T follicular helper cell (primary cell): Measurements from ENCODE around the gene SLC16A12.

ENCODE experiments used
- DNase-seq: peaks from one replicate; pipeline ENCODE4 v3.0.0-alpha.2; 2020; ENCODE audit warnings: low read depth

Gene SLC16A12

DNA sequence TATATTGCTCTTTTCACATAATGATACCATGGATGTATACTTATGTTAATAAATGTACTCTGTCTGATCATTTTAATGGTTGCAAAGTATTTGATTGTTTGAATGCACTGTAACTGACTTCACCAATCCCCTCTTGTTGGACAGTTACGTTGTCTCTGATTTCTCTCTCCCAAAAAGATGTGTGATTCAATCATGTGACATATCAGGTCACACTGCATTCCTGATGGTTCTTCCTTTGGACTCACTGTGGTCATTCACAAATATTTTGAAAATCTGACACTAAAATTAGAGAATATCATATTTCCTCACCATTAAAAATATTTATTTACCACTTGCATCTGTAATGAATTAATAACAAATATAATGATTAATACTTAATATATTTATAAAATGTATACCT, 22.2 kb downstream of the SLC16A12 start:
- DNase-seq: no peak

DNA sequence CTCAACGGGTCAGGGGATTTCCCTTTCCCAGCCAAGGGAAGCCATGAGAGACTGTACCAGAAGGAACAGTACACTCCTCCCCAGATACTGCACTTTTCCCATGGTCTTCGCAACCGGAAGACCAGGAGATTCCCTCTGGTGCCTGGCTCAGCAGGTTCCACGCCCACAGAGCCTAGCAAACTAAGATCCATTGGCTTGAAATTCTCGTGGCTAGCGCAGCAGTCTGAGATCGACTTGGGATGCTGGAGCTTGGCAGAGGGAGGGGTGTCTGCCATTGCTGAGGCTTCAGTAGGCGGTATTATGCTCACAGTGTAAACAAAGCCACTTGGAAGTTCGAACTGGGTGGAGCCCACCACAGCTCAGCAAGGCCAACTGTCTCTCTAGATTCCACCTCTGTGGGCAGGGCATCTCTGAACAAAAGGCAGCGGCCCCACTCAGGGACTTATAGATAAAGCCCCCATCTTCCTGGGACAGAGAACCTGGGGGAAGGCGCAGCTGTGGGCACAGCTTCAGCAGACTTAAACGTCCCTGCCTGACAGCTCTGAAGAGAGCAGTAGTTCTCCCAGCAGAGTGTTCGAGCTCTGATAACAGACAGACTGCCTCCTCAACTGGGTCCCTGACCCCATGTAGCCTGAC, 29.6 kb downstream of the SLC16A12 start:
- no peak for DNase-seq

DNA sequence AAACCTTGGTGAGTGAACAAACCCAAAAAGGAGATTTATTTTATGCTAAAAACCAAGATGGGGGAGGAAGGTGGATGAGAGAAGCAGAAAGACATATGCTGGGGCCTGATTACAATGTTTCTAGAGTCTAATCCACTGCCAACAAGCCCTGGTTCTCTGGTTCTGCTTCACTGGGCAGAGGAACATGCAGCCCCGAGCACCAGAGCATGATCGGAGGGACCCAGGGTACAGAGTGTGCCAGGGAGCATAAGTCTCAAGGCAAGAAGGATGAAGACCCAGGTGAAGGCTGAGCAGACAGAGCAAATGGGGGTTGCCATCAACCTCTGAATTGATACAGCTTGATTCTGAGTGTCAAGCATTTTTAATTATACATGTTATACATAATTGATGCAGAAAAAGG, 30.7 kb downstream of the SLC16A12 start:
- DNase-seq: no peak

DNA sequence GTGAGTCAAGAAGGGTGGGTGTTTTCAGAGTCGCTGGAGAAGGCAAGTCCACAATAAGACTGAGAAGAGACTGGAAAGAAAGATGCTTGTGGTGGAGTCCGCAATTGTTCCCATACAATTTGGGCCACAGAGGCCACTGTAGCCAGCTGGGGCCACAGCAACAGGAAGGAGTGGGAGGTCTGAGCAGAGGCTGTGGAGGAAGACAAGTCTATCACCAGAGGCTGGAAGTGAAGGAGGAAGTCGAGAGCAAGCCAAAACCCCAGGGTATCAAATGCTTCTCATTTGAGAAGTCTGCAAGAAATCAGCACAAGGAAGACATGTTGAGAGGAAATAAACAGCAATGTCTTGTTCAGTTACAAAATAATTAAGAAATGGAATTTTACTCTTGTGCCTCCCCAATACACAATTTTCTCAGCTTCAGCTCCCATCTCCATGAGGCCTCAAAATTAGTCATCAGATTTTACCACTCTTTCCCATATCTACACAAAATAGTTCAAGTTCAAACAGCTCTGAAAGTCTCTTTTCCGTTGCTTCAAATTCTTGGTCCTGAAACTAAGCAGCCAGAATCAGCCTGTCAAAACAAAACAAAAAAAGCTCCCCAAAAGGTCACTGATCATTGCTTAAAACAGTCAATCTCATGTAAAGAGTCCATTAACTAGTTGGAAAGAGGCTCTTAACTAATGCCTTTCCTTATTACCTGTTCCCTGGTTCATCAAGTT, 31.6 kb downstream of the SLC16A12 start:
- DNase-seq: no peak

DNA sequence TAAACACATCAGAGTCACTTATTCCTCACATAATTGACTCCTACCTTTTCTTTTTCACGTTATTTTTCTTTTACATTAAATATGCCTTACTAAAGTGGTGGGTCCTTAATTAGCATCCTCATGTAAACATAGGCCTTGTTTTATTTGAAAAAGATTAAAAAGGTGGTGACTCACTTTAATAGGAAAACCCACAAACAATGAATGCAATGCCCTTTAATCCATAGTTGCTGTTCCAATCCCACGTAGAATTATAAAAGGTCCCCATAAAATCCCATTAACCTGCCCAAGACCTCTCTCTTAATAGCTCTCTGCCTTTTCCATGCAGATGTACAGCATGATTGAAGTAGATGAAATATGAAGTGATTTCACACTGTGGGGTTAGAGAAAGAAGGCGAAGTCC, 32.2 kb downstream of the SLC16A12 start:
- DNase-seq: no peak

DNA sequence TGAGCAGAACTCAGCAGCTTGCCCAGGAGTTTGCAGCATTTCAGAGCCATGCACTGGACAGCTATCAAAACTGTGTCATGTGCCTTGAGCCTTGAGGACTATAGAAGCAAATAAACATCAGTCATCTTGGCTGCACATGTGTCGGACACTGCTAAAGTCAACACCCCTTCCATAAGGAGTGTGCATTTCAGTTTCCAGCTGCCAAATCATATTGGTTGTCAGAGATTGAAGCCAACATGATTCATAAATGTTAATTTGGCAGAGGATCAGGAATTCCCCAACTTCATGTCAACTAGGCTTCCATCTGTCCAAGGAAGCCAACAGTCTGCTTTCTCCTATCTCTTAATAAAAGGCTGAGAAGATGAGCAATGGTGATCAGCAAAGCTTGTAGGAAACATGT, 32.8 kb downstream of the SLC16A12 start:
- DNase-seq: no peak

DNA sequence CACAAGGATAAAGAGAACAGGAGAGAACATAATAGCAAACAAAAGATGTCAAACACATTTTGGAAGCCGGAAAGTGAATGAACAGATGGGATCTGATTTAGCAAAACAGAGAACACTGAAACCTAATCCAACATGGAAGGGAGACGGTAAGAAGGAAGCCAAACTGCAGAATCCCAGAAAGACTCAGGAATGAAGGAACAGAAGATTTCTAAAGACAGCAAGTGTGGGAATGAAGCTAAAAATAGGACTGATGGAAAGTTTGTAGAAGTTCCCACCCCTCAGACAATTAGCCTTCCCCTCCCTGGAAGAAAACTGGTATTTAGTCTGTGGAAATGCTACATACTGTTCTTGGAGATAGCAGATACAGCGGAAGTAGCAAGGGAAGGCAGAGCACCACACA, 40.8 kb downstream of the SLC16A12 start:
- DNase-seq: no peak

DNA sequence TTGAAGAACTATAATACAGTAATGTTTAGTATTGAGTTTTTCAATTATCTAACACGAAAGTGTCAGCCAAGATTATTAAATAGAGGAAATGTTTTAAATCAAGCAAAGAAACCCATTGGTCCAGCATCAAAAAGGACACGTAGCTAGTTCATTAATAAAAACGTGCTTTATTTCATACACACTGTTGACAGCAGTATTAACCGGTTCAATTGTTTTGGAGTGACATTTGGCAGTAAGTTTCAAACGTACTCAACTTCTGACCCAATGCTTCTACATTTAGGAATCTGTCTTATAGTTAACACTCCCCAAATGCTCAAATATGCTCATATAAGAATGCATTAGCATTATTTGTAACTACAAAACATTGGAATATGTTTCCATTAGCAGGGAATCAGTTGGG, 41.3 kb downstream of the SLC16A12 start:
- no peak for DNase-seq

DNA sequence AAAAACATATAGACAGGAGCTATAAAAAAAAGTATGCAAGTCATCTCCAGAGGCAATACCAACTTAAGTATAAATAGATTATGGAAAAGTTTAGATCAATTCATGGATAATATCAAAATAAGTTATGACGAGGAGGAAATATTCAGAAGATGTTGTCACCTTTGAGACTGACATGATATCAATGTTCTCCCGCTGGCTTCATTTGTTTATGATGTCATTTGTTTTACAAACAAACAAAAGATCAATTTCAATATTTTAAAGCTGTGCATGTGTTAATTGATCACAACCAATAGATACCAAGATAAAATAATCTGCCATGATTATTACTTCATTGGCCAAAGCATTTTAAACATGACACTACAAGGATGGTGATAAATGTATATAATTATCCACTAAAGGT, 43.5 kb downstream of the SLC16A12 start:
- no peak for DNase-seq

DNA sequence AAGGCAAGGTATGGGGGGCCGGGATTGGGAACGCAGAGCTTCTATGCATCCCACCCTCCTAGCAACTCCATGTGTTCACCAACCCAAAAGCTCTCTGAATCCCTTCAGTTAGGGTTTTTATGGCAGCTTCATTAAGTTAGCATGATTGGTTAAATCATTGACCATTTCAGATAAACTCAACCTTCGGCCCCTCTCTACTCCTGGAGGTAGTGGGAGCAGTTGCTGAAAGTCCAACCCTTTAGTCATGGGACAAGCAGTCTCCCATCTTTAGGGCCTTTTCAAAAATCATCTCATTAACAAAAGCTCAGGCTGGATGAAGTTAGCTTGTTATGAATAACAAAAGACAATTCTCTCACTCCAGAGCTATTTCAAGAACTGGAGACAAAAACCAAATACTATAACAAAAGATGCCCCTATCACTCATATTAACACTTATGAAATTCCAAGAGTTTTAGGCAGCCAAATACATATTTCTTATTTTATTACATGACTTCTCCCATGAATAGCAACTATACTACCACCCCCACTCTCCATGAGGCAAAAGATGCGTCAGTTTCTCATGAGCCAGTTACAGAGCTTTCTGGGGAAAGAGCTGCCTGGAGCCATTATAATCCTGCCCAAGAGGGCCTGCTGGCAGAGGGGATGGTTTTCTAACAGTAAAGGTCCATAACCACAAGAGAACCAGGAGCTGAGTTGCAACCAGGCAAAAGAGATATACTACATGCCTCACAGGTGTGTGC, 44.6 kb downstream of the SLC16A12 start:
- no peak for DNase-seq

DNA sequence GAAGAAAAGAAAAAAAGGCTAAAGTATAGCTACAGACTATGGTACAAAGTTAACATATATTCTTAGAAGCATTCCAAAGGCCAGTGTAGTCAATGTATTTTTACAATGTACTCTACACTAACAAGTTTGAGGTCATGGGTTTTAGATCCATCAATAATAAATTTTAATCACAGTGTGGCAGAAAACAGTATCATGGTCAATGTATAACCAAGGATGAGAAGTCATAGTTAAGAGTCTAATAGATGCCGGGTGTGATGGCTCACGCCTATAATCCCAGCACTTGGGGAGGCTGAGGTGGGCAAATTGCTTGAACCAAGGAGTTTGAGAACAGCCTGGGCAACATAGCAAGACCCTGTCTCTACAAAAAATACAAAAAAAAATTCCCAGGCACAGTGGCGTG, 53.1 kb downstream of the SLC16A12 start:
- no peak for DNase-seq

DNA sequence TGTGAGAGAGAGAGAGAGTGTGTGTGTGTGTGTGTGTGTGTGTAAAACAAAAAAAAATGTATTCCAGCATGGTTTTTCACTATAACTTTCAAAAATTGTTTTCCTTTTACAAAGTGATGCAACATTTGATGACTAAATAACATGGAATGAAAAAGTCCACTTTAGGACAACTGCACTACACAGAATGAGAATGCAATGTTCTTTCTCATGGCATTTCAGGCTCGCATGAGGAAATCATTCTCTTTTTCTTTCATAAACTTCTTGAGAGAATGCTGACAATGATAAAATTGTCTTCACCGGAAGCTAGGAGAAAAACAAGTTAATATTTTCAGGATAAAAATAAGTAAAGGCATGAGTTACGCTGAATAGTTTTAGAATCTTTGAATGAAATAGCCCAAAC, 53.7 kb downstream of the SLC16A12 start:
- no peak for DNase-seq

DNA sequence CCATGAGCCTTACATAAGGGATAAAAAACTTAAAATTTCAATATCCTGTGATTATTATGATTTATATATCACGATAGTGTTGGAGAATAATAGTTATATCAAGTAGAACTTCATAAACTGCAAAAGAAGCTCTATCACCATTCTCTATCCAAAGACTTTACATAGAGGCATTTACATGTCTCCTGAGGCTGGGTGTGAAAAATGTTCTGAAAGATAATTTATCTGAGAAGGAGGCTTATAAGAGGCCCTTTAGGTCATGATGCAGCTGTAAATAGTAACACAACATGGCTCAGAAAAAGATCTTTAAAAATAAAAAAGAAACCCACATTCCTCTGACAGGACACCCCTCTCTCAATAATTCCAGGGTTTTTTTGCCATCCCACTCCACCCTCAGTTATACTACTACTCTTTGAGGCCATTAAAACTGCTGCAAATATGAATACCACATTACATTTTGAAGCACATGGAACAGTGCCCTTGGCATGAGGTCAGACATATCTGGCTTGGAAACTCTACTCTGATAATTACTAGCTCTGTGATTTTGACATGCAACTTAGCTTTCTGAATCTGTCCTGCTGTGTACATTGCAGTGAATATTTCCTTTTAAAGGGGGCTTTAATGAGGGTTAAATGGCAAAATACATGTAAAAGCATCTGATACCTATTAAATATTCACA, 55.5 kb downstream of the SLC16A12 start:
- no peak for DNase-seq

DNA sequence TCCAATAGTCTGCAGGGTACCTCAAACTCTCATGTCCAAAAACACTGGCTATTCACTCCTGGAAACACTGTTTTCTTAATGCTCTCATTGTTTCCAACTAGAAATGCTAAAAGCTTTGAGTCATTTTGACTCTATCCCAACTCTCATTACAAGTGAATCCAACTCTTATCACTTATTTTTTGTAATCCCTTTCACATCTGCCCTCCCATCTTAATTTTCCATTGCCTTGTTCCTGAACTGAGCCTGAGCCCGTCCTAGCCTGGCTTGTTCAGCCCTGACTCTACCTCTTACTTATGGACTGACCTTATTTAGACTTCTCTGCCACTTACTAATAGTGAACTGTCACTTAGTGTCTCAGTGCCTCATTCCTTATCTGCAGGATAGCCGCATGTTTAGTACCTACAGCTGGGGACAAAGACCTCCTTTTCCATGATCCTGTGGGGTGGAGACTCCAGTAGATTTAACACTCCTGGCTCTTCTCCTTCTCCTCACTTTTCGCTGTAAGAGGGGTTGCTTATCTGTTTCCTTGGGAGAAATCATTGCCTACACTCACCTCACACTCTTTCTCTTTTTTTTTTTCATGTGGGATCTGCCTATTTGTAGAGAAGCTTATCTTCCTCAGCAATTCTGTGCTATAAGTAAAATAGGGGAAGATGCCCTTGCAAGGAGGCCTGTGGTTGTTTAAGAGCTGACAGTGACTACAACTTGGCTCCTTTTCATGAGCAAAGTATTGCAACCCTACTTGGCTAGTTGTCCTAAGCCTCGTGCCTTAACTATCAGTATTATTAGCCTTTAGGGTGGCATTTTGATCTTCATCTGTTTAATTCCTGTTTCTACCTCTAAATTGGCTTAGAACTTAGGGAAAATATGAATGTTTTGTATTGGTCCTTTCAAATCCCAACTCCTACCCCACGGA, 56.4 kb downstream of the SLC16A12 start:
- DNase-seq: no peak

DNA sequence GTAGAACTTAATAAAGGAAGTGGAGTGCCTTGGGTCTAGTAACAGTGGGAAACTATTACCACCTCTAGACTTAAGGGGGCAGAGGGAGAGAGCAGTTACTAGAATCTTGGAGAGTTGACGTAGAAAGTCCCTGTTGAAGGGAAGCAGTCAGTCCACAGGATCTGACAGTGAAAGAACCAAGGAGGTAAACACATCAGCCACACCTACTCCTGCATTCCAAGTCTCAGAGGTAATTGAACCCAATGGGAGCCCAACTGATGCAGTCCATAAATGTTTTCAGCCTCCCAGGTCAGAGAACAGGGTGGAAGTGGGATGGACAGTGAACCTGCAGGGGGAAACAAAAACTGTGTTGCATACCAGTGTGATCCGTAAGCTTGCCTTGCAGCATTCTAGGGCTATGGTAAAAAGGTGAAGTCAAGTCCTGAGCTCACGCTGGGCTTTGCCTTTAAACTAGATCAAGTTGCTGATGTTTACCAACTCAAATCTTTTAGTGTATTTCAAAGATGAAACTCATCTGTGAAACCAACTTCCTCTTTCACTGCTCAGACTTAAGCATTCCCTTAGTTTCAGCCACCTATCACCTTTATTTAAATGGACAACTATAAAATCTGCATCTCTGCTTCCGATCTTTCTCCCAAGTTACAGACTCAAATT, 57.2 kb downstream of the SLC16A12 start:
- DNase-seq: no peak

DNA sequence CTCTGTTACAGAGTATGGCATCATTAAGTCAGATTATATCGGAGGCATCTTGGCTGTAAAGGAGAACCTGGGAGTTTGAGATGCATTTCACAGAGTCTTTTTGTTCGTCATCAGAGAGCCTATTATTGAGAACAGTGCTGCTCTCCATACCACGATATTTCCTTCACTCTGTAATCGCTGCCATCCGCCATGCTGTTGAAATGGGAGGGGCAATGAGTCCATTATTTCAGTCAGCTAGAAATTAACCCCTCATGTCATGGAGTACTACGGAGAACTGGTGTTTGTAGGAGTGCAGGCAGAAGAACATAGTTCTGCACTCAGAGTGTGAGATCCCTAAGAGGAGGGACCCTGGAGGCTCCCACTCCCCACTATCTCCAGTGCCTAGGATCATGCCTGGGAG, 59.2 kb downstream of the SLC16A12 start:
- DNase-seq: no peak

DNA sequence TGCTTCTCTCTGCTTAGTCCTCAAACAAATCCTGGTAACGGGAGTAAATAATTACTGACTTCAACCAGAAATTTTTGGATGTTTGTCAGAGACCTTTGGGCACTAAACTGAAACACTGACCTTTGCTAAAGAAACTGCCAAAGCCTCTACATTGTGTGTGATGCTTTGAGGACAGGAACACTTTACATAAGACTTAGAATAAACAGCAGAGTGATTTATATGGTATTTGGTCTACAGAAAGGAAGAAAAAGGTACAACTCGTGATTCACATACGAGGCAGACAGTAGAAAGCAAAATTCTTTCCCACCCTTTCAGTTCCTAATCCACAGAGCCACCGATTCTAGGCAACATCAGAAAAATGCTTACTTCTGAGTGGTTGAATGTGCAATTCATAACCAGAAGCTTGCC, 59.8 kb downstream of the SLC16A12 start:
- DNase-seq: no peak

DNA sequence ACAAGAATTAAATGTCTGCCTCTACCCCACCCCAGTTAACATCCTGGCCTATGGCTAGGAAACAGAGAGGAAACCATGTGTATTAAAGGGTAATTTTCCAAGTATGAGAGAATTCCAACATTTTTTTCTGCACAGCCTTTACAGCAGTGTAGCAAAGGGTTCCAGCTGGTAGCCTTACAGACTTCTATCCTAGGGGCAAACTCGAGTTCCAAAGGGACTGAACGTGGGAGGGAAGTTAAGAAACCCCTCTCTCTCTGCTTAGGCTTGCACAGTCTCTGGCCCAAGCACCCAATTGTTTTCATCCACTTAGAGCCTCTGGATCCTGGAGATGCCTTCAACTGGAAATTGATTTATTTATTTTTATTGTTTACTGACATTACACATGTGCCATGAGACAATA, 60.3 kb downstream of the SLC16A12 start:
- DNase-seq: no peak

DNA sequence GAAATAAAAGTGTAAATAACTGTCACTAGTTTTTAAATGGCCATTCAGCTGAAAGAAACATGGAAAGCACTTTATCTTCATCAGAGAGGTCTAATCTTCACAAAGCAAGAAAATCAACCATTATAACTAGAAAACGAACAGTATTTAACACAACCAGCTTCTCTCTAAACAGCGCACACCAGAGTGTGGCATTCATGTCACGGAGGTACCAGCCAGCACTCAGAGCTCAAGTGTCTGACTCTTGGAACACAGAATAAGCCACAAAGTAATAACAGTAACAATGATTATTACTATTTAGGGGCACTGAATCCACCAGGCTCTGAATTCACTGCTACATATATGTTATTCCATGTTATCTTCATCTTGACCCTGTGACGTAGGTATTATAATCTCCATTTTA, 60.9 kb downstream of the SLC16A12 start:
- DNase-seq: no peak

DNA sequence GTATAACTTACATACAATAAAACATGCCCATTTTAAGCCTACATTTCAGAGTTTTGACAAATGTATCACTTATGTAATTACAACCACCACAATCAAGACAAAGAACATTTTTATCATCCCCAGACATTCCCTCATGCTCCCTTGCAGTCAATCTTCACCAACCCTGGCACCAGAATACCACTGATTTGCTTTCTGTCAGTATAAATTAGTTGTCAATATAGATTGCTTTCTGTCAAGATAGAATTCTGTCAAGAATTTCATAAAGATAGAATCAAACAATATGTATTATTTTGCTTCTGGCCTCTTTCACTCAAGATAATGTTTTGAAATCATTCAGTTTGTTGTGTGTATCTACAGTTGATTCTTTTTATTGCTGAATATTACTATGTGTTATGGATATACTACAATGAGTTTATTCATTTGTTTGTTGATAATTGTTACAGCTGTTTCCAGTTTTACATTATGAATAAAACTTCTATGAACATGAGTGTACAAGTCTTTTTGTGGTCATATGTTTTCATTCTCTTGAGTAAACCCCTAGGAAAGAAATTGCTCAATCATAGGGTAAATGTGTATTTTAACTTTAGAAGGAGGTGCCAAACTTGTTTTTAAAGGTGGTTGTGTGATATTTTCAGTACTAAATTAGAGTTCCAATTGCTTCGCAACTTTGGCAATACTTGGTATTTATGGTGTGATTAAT, 64.1 kb downstream of the SLC16A12 start:
- DNase-seq: no peak
